GM19035 (cell line): Measurements from ENCODE around the gene NOVA2.

Source experiments
- ATAC-seq: cut with Tn5 transposase; IDR thresholded peaks from one replicate; pipeline ENCODE4 v1.9.1; 2021; ENCODE audit not compliant: unreplicated experiment

NOVA2 gene

GRCh38 chr19:46002678-46003275 lies 29.1 kb upstream of the NOVA2 start:
- ATAC-seq = no peak

GRCh38 chr19:46000491-46001246 lies 27.0 kb upstream of the NOVA2 start:
- no peak for ATAC-seq

- ATAC-seq = no peak
These were observed 26.0 kb upstream of the NOVA2 start for GRCh38 chr19:45999653-46000121.

- no peak for ATAC-seq
These were observed 25.2 kb upstream of the NOVA2 start for GRCh38 chr19:45998834-45999233.

GRCh38 chr19:45996933-45997332 lies 23.3 kb upstream of the NOVA2 start:
- ATAC-seq = no peak

GRCh38 chr19:45995715-45996385 lies 22.2 kb upstream of the NOVA2 start:
- no peak for ATAC-seq

- ATAC-seq = peak; percentile 98
These were observed 21.5 kb upstream of the NOVA2 start, which contains the start of gene CCDC61 for GRCh38 chr19:45994998-45995714. TSS of gene CCDC61 (plus strand) at chr19:45995467. CDS start at chr19:46003019, 7,552 bp downstream.

GRCh38 chr19:45994456-45994997 lies 20.9 kb upstream of the NOVA2 start:
- ATAC-seq = no peak

GRCh38 chr19:45990113-45990728 lies 16.6 kb upstream of the NOVA2 start:
- no peak for ATAC-seq

- no peak for ATAC-seq
These were observed 11.7 kb upstream of the NOVA2 start for GRCh38 chr19:45985321-45985720.

GRCh38 chr19:45981350-45981749 lies 7.7 kb upstream of the NOVA2 start:
- ATAC-seq = no peak

- ATAC-seq = no peak
These were observed 4.5 kb upstream of the NOVA2 start for GRCh38 chr19:45978156-45978555.

GRCh38 chr19:45976178-45976577 lies 2.5 kb upstream of the NOVA2 start:
- ATAC-seq = no peak

GRCh38 chr19:45975306-45976070 lies 1.8 kb upstream of the NOVA2 start:
- no peak for ATAC-seq

GRCh38 chr19:45972947-45973540 lies 621 bp downstream of the NOVA2 start:
- no peak for ATAC-seq

GRCh38 chr19:45972081-45972946 lies 1.4 kb downstream of the NOVA2 start:
- no peak for ATAC-seq

- no peak for ATAC-seq
These were observed 2.3 kb downstream of the NOVA2 start for GRCh38 chr19:45971260-45971902.

GRCh38 chr19:45969676-45970075 lies 4.0 kb downstream of the NOVA2 start:
- ATAC-seq = no peak
